NCI-H1092 (cell line): ENCODE measurements around the gene DBP.
"Not testable (repeated sequence)": the region's sequence is repeated elsewhere in the genome, so short reads cannot be mapped to it uniquely, and the experiment has no call there.

Experiments
- DNase-seq: peaks from one replicate; lab custom pipeline; 2025; lab: John Stamatoyannopoulos, UW

Gene DBP

GRCh38 chr19:48665786-48666185 is 28.6 kb upstream of the DBP start:
- no peak for DNase-seq

DNA sequence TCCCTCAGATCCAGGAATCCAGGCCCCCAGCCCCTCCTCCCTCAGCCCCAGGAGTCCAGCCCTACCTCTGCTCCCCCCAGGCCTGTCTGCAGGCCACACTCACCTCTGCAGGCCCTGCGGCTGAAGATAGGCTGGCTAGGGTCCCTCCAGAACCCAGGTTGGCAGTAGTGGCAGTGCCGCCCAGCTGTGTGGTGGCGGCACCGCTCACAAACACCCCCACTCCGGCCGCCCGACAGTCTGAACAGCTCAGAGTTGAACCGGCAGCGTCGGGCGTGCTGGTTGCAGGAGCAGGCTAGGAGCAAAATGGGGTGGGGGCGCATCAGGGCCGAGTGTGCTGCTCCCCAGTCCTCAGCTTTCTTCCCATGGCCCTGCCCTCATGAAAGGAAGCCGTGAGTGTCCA is 27.3 kb upstream of the DBP start:
- DNase-seq: no peak

- no peak for DNase-seq
Observed at GRCh38 chr19:48663667-48664066, 26.5 kb upstream of the DBP start.

- DNase-seq: no peak
Observed at GRCh38 chr19:48661711-48662090, 24.5 kb upstream of the DBP start.

GRCh38 chr19:48660852-48661710 is 23.9 kb upstream of the DBP start:
- peak; percentile 80 for DNase-seq

DNA sequence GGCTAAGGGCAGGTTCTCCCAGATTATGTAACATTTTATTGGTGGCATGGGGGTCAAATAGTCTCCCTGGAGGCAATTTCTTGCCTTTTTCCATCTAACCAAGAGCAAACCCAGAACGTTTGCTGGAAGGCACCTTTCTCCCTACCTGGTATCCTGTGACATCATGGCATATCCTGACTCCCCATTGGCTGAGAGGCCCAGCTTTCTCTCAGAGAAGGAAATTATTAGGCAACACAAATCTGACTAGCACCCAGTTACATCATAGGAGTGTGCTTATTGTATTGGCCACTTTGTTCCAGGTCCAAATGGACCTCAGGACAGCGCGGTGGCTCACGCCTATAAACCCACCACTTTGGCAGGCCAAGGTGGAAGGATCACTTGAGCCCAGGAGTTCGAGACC is 22.6 kb upstream of the DBP start:
- no peak for DNase-seq

GRCh38 chr19:48658483-48658882 is 21.3 kb upstream of the DBP start:
- DNase-seq: no peak

GRCh38 chr19:48657828-48658227 is 20.6 kb upstream of the DBP start:
- DNase-seq: not testable (repeated sequence)

- DNase-seq: no peak
Observed at GRCh38 chr19:48656840-48657474, 19.8 kb upstream of the DBP start.

- DNase-seq: no peak
Observed at GRCh38 chr19:48654299-48655059, 17.3 kb upstream of the DBP start.

DNA sequence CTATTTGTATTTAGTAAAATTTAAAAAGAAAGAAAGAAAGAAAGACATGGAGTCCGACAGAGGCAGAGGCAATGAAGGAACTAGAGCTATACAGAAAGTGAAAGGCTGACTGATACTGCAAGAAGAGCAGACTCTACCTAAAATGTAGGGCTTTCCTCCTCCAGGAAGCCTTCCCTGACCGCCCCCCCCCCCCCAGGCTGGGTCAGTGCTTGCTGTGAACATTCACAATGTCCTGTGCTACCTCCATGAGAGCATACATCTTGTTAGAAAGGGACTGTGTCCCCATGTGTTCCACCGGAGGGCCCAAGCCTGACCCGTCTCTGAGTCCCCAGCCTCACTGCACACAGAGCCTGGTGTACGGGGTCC is 14.5 kb upstream of the DBP start:
- DNase-seq: no peak

DNA sequence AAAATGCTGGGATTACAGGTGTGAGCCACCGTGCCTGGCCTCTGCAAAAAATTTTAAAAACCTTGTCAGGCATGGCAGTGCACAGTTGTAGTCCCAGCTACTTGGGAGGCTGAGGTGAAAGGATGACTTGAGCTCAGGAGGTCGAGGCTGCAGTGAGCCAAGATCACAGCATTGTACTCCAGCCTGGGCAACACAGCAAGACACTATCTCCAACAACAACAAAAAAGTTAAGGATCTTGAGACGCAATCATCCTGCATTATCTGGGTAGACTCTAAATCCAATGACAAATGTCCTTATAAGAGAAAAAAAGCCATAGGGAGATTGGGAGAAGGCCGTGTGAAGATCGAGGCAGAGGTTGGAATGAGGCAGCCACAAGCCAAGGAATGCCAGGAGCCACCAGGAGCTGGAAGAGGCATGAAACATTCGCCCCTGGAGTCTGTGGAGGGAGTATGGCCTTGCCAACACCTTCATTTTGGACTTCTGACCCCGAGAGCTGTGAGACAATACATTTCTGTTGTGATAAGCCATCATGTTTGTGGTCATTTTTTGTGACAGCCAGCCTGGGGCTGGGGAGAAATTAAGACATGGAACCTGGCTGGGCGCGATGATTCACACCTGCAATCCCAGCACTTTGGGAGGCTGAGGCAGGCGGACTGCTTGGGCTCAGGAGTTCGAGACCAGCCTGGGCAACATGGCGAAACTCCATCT is 13.9 kb upstream of the DBP start:
- DNase-seq: no peak

DNA sequence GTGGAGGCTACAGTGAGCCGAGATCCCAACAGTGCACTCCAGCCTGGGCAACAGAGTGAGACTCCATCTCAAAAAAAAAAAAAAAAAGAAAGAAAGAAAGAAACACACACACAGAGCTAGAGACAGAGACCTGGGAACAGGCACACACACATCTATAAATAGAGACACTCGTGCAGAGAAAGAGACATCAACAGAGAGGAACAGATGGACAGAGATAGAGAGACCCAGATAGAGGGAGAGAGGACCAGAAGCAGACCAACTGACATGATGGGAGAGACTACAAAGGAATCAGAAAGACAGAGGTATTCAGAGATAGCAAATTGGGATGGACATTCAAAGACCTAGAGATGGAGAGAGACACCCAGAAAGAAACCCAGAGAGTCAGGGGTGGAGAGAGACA is 11.0 kb upstream of the DBP start:
- DNase-seq: no peak

GRCh38 chr19:48646722-48647216 is 9.6 kb upstream of the DBP start:
- DNase-seq: no peak

DNA sequence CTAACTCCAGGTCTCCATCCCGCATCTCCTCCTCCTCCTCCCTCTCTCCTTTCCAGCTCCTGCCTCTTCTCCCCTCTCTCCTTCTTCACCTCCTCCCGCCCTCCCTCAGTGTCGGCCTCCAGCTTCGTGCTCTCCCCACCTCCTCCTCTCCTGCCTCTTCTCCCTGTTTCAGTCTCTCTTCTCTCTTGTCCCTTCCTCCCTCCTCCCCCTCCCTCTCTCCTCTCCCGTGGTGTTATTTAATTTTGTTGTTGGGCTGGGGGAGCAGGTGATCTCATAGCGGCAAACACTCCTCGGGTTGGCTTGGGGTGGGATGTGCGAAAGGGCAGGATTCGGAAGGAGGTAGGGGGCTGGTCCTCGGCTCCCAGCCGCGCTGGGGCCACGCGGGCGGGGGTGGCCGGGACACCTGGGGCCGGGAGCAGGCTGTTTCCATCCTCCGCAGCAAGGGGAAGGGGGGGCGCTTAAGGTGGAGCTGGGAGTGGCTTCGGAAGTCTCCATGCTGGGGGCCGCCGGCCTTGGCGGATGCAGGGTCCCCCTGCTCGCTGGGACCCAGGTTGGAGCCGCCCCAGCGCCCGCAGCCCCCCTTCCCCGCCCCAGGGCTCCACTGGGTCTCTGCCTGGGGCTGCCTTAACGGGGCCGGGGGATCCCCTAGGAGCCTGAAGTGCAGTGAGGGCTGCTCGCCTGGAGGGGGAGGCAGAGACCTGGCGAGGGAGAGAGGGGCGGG is 9.0 kb upstream of the DBP start, which contains the start of gene CA11:
Gene CA11 (minus strand): TSS at position 187 of the 721 bp plus-strand sequence. CDS start 555 bp downstream, outside the sequence.
- DNase-seq: peak; percentile 74

DNA sequence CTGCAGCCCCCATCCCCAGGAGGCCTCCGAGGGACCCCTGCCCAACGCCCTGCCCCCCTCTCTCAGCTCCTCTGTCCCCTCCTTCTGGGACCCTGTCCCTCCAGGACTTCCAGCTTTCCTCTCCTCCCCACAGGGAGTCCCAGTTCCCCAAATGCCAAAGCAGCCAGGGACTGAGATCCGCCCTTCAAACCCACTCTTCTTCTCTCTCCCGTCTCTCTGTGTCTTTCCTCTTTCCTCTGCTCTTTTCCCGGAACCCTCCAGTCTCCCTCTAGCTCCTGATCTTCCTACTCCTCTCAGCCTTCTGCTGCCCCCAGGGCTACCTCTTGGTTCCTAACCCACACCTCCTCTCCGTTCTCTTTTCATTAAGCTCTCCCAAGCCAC is 8.4 kb upstream of the DBP start:
- no peak for DNase-seq

DNA sequence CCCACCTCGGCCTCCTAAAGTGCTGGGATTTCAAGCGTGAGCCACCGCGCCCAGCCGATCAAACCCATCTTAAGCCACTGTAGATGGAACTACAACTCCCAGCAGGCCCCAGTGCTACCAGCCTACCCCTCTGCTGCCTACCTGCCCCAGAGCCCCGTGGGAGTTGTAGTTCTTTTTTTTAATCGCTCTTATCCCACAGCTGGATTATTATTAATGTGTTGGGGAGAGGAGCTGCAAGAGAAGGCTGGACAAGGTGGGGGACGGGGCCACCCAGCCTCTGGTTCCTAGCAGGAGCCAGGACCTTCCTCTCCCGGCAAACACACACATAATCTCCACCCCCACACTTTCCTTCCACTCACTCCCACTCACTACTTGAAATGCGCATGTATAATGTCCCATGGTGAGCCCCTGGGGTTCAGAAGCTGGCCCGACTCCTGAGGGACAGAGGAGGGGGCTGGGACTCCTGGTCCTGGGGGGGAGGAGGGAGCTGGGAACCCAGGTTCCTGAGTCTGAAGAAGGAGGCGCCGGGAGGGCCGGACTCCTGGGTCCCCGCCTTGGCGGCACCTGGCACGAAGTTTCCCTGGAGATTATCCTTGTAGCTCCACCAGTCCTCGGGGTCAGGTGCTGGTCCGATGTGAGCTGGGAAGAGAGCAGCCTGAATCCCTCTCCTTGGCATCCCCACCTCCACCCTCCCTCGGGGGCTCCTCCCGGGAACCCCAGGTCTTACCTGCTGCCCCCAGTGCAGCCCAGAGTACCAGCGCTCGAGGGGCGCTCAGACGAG is 7.8 kb upstream of the DBP start:
- peak; percentile 38 for DNase-seq

DNA sequence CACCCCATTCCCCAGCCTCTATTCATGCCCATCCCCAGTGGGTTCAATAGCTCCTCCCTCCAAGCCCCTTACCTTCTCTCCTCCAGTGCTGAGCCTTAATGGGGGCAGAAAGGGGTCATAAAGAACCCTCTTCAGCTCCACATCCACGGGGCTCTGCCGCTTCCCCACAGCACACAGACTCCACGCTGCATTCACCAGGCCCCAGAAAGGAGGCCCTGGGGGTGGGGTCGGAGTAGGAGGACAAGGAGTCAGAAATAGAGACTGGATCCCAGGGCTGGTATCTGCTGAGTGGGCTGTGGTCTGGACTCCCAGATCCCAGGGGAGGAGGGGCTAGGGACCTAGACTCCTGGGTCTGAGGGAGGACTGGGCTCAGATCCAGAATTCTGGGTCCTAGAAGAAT is 7.2 kb upstream of the DBP start:
- DNase-seq: no peak

DNA sequence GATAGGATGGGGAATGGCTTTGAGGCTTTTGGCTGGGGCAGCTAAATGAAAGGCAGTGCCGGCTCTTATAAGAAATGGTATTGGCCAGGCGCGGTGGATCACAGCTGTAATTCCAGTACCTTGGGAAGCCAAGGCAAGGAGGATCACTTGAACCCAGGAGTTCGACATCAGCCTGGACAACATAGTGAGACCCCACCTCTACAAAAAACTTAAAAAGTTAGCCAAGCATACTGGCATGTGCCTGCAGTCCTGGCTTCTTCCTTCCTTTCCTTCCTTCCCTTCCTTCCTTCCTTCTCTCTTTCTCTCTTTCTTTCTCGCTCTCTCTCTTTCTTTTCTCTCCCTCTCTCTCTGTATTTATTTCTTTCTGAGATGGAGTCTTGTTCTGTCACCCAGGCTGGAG is 5.7 kb upstream of the DBP start:
- no peak for DNase-seq

DNA sequence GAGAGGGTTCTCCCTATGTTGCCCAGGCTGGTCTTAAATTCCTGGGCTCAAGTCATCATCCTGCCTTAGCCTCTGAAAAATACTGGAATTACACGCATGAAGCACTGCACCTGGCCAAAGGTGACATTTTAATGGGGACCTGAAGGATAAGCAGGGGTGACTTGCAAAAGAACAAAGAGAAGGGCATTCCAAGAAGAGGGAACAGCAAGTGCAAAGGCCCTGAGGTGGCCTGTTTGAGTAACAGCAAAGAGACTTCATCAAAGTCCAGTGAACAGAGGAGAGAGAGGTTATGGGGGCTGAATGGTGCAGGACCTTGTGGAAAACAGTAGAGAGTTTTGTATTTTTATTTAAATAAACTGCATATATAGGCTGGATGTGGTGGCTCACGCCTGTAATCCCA is 4.7 kb upstream of the DBP start:
- DNase-seq: no peak
